Activated naive CD8-positive, alpha-beta T cell treated with anti-CD3 and anti-CD28 coated beads, Interleukin-2, amount 50 U/mL, for 24 hours (primary cell): Measurements from ENCODE around the gene TTC7B.
A peak's percentile ranks its signal among the peaks of the same experiment; 100 is the strongest.

Experiments
- ATAC-seq: fragments of 150-1000 bp; cut with Tn5 transposase; one replicate; pipeline ENCODE4 v1.10.0; 2021
- DNase-seq: peaks from one replicate; pipeline ENCODE4 v3.0.0; 2021
- H3K27ac Mint-ChIP-seq: one replicate; pipeline ENCODE4 v1.8.0; 2021; ENCODE audit warnings: mild to moderate bottlenecking, mixed read lengths
- H3K27me3 Mint-ChIP-seq: one replicate; pipeline ENCODE4 v1.8.0; 2021; ENCODE audit warnings: mixed read lengths
- H3K36me3 Mint-ChIP-seq: one replicate; pipeline ENCODE4 v1.8.0; 2021; ENCODE audit warnings: low read depth, mixed read lengths
- H3K4me1 Mint-ChIP-seq: one replicate; pipeline ENCODE4 v1.8.0; 2021; ENCODE audit warnings: mixed read lengths
- H3K4me3 Mint-ChIP-seq: one replicate; pipeline ENCODE4 v1.8.0; 2021; ENCODE audit warnings: mild to moderate bottlenecking, moderate library complexity, mixed read lengths
- H3K9me3 Mint-ChIP-seq: one replicate; pipeline ENCODE4 v1.8.0; 2021; ENCODE audit warnings: mixed read lengths

TTC7B gene

DNA sequence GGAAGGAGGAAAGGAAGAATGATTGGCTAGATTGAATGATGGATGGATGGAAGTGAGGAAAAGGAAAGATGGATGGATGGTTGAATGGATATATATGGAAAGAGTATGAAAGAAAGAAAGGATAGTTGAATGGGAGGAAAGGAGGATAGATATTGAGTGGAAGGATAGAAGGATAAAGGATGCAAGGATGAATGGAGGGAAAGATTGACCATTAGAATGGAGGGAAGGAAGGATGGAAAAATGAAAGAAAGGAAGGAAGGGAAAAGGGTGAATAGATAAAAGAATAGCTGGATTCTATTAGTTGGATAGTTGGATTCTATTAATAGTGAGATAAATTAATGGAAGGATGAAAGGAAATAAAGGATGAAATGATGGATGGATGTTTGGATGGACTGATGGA is 313.5 kb downstream of the TTC7B start:
- peak overlapping the region; percentile 35 for H3K27ac Mint-ChIP-seq
- H3K4me1 Mint-ChIP-seq: peaks cover 3% of the 10 kb centered on the region
- H3K27me3 Mint-ChIP-seq: peaks cover 27% of the 10 kb centered on the region
- DNase-seq: no peak
- no peak for ATAC-seq
- no peak overlapping the region for H3K4me3 Mint-ChIP-seq
- no peaks in the 10 kb centered on the region for H3K9me3 Mint-ChIP-seq
- H3K36me3 Mint-ChIP-seq: no peaks in the 10 kb centered on the region

GRCh38 chr14:90500665-90501370 is 315.4 kb downstream of the TTC7B start:
- H3K4me3 Mint-ChIP-seq: no peak overlapping the region
- no peak for ATAC-seq
- H3K4me1 Mint-ChIP-seq: peaks cover 3% of the 10 kb centered on the region
- no peaks in the 10 kb centered on the region for H3K36me3 Mint-ChIP-seq
- peaks cover 27% of the 10 kb centered on the region for H3K27me3 Mint-ChIP-seq
- no peak for DNase-seq
- H3K9me3 Mint-ChIP-seq: no peaks in the 10 kb centered on the region
- no peak overlapping the region for H3K27ac Mint-ChIP-seq

DNA sequence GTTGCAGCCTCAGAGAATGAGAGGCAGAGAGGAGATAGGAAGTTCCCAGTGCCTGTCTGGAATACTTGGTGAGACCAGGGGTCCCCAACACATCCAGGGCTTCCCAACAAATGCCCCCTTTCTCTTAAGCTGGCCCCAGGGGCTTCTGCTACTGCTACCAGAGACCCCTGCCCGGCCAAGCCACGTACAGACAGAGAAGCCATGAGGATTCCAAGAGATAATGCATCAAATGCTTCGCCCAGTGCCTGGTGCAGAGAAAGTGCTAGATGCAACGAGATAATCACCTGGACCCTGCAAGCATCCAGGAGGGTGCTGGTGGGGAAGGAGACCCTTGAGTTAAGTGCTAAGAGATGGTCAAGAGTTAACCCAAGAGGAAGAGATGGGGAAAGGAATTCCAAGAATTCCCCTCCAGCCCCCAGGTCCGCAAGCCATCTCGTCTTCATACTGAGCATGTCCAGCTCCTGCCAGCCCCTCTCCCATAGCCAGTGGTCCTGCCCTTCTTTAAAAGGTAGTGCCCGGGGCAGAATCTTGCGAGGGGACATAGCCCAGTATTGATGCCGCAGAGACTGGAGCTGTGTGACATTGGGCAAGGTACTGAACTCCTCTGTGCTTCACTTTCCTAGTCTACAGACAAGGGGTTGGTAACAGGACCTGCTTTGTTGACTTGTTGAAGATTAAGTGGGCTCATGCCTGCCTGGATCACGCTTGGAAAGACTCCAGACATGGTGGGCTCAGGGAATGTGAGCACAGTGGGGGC is 316.1 kb downstream of the TTC7B start:
- Mint-ChIP-seq H3K27me3 (peaks cover 27% of the 10 kb centered on the region), H3K27ac (no peak overlapping the region), H3K36me3 (no peaks in the 10 kb centered on the region), H3K9me3 (no peaks in the 10 kb centered on the region), H3K4me3 (no peak overlapping the region), H3K4me1 (peaks cover 3% of the 10 kb centered on the region)
- no peak for ATAC-seq
- no peak for DNase-seq

DNA sequence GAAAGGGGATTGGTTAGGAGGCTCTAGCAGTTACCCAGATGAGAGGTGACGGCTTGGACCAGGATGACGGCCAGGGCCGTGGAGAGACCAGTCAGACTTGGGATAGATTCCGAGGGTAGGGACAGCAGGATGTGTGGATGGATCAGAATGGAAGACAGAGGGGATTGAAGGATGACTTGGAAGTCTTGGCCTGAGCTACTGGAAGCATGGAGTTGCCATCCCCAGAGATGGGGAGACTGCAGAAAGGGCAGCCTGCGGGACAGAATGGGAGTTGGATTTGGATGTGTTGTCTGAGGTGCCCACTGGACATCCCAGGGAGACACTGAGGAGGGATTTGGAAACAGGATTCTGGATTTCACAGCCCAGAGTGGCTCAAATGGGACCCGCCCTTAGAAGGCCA is 317.1 kb downstream of the TTC7B start:
- Mint-ChIP-seq H3K27me3 (peaks cover 27% of the 10 kb centered on the region), H3K9me3 (no peaks in the 10 kb centered on the region), H3K4me3 (no peak overlapping the region), H3K27ac (no peak overlapping the region), H3K4me1 (peaks cover 3% of the 10 kb centered on the region), H3K36me3 (no peaks in the 10 kb centered on the region)
- ATAC-seq: no peak
- no peak for DNase-seq

DNA sequence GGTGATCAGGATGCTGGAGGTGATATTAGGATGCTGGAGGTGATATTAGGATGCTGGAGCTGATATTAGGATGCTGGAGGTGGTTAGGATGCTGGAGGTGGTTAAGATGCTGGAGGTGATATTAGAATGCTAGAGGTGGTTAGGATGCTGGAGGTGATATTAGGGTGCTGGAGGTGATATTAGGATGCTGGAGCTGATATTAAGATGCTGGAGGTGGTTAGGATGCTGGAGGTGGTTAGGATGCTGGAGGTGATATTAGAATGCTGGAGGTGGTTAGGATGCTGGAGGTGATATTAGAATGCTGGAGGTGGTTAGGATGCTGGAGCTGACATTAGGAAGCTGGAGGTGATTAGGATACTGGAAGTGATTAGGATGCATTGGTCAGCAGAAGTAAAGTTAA is 318.0 kb downstream of the TTC7B start:
- no peak overlapping the region for H3K27ac Mint-ChIP-seq
- no peak for DNase-seq
- peaks cover 3% of the 10 kb centered on the region for H3K4me1 Mint-ChIP-seq
- H3K9me3 Mint-ChIP-seq: no peaks in the 10 kb centered on the region
- H3K4me3 Mint-ChIP-seq: no peak overlapping the region
- ATAC-seq: no peak
- H3K36me3 Mint-ChIP-seq: no peaks in the 10 kb centered on the region
- H3K27me3 Mint-ChIP-seq: peaks cover 27% of the 10 kb centered on the region

- H3K4me1 Mint-ChIP-seq: peaks cover 3% of the 10 kb centered on the region
- H3K4me3 Mint-ChIP-seq: no peak overlapping the region
- no peak overlapping the region for H3K27ac Mint-ChIP-seq
- peaks cover 16% of the 10 kb centered on the region for H3K27me3 Mint-ChIP-seq
- DNase-seq (no peak), ATAC-seq (no peak)
- H3K36me3 Mint-ChIP-seq: no peaks in the 10 kb centered on the region
- H3K9me3 Mint-ChIP-seq: no peaks in the 10 kb centered on the region
These were observed 319.9 kb downstream of the TTC7B start for GRCh38 chr14:90496379-90496778.

DNA sequence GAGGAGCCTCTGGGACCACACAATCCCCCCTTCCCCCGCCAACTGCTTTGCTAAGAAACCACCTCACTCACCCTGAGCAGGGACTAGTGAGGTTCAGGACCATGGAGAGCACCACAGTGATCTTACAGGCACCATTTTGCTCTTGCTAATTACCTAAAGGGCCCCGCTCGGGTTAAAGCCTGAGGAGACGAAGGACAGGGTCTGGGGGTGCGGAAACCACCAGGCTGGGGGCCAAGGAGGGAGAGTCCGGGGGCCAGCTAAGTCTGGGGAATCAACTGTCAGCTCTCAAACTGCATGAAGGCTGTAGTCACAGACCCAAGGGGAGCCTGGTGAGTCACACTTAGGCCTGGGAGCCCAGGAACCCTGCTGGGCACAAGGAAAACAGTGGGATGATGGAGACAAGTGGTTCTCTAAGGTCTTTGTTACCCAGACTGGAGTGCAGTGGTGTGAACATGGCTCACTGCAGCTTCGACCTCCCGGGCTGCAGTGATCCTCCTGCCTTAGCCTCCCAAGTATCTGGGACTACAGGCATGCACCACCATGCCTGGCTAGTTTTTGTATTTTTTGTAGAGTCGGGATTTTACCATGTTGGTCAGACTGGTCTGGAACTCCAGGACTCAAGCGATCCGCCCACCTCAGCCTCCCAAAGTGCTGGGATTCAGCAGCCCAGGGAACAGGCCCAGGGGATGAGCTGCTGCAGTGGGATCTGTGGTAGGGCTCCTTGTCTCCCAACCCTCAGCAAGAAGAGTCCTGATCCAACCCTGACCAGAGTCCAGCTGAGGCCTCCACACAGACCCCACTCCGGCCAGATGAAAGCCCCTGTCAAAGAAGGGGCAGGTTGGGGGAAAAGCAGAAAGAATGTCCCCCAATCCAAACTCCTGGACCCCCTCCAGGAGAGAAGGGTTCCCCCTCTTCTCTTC is 320.6 kb downstream of the TTC7B start:
- peak; percentile 36 for DNase-seq
- no peaks in the 10 kb centered on the region for H3K36me3 Mint-ChIP-seq
- no peak for ATAC-seq
- H3K4me3 Mint-ChIP-seq: no peak overlapping the region
- H3K4me1 Mint-ChIP-seq: peaks cover 2% of the 10 kb centered on the region
- H3K27ac Mint-ChIP-seq: no peak overlapping the region
- no peaks in the 10 kb centered on the region for H3K9me3 Mint-ChIP-seq
- peaks cover 14% of the 10 kb centered on the region for H3K27me3 Mint-ChIP-seq

- no peaks in the 10 kb centered on the region for H3K27me3 Mint-ChIP-seq
- no peak overlapping the region for H3K4me3 Mint-ChIP-seq
- no peaks in the 10 kb centered on the region for H3K4me1 Mint-ChIP-seq
- DNase-seq (no peak), ATAC-seq (no peak)
- no peaks in the 10 kb centered on the region for H3K9me3 Mint-ChIP-seq
- no peaks in the 10 kb centered on the region for H3K36me3 Mint-ChIP-seq
- no peak overlapping the region for H3K27ac Mint-ChIP-seq
These were observed 324.2 kb downstream of the TTC7B start for GRCh38 chr14:90491911-90492531.

DNA sequence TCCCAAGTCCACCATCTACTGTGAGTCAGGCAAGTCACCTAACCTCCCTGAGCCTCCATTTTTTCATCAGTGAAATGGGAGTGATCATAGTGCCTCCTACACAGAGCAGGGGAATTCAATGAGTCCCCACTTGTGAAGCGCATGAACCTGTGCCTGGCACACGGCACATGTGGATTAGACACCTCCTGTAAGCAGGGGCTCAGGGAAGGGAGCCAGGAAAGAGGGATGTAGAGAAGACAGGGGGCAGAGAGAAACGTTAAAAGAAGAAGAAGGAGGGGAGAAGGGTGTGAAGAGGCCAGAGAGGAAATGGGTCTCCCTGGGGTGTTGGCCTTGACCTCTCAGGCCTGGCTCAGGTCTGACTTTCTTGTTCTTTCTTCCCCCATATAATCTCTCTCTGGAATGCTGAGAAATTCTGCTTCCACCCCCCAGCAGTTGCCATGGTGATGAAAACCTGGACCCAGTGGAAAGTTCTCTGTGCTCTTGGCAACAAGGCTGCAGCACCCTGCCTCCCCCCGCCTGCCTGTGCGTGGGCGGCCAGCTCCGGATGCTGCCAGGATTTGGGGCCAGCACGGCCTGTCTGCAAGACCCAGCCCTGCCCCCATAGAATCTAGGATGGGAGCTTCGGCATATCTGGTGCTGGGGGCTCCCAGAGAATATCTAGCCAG is 324.9 kb downstream of the TTC7B start:
- DNase-seq: no peak
- no peak overlapping the region for H3K4me3 Mint-ChIP-seq

GRCh38 chr14:90490720-90491050 is 325.5 kb downstream of the TTC7B start:
- no peaks in the 10 kb centered on the region for H3K4me1 Mint-ChIP-seq
- no peaks in the 10 kb centered on the region for H3K36me3 Mint-ChIP-seq
- no peak overlapping the region for H3K4me3 Mint-ChIP-seq
- H3K9me3 Mint-ChIP-seq: no peaks in the 10 kb centered on the region
- no peaks in the 10 kb centered on the region for H3K27me3 Mint-ChIP-seq
- no peak for ATAC-seq
- H3K27ac Mint-ChIP-seq: no peak overlapping the region
- DNase-seq: no peak

More for the DNA sequence above, 324.9 kb downstream of the TTC7B start:
- no peak for ATAC-seq
- H3K27ac Mint-ChIP-seq: no peak overlapping the region
- no peaks in the 10 kb centered on the region for H3K9me3 Mint-ChIP-seq
- H3K27me3 Mint-ChIP-seq: no peaks in the 10 kb centered on the region
- H3K4me1 Mint-ChIP-seq: no peaks in the 10 kb centered on the region
- H3K36me3 Mint-ChIP-seq: no peaks in the 10 kb centered on the region

DNA sequence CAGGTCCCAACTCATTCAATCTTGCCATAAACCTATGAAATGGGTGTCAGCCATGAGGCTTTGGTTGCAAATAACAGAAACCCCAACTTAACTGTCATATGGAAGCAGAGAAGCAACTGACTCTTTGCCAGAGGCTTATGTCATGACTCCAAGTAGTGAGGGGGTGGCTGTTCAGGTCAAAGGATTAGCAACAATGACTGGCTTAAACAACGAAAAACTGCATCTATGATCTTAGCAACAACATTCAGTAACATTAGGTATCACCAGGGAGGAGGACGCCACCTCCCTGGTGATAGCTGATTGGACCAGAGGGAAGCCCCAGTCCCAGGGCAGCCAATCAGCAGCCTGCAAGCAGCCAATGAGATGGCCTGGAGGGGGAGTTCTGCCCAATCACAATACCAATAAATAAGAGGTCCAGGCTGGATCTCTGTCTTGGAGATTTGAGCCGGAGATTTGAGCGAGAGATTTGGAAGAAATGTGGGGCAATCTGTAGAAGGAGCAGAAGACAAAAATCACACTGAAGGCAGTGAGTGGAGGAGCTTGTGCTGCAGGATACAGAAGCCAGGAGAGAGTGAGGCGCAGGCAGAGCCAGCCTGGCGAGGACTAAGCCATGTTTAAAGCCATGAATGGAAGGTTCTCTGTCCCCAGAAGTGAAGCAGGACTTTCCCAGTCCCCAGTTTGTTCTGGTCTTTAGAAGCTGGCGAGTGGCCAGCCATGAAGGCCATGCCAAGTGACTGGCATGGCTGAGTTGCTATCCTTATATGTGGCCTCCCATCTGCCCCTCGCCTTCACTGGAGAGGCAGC is 326.1 kb downstream of the TTC7B start:
- DNase-seq (no peak), ATAC-seq (no peak)
- Mint-ChIP-seq H3K27ac (no peak overlapping the region), H3K4me1 (no peaks in the 10 kb centered on the region), H3K9me3 (no peaks in the 10 kb centered on the region), H3K36me3 (no peaks in the 10 kb centered on the region), H3K4me3 (no peak overlapping the region), H3K27me3 (no peaks in the 10 kb centered on the region)

DNA sequence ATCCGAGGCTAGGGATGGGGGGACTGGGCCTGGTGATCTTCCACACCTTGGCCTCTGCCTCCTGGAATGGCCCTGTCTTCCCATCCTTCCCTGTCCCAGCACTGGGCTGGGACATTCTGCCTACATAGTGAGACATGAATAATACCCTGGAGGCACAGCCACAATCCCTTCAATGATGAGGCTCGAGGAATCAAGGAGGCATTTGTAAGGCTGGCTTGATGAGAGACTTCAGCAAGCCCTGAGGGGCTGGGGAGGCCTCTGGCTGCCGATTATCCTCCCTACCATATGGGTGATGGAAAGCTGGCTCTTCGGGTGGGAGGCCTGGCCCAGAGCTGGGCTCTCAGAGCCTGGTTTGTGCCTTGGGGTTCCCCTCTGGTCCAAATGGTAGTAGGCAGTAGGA is 326.9 kb downstream of the TTC7B start:
- H3K27ac Mint-ChIP-seq: no peak overlapping the region
- H3K4me3 Mint-ChIP-seq: no peak overlapping the region

GRCh38 chr14:90488256-90488655 is 328.0 kb downstream of the TTC7B start:
- no peak for DNase-seq

More for the DNA sequence above, 326.9 kb downstream of the TTC7B start:
- Mint-ChIP-seq H3K4me1 (peaks cover 1% of the 10 kb centered on the region), H3K36me3 (no peaks in the 10 kb centered on the region), H3K27me3 (no peaks in the 10 kb centered on the region), H3K9me3 (no peaks in the 10 kb centered on the region)
- ATAC-seq (no peak), DNase-seq (no peak)

More at GRCh38 chr14:90488256-90488655, 328.0 kb downstream of the TTC7B start:
- Mint-ChIP-seq H3K9me3 (no peaks in the 10 kb centered on the region), H3K27ac (no peak overlapping the region), H3K36me3 (no peaks in the 10 kb centered on the region), H3K4me1 (peaks cover 11% of the 10 kb centered on the region), H3K4me3 (no peak overlapping the region), H3K27me3 (no peaks in the 10 kb centered on the region)
- no peak for ATAC-seq
